ENCODE data around the gene CLN6.
"Not testable (repeated sequence)": the region's sequence is repeated elsewhere in the genome, so short reads cannot be mapped to it uniquely, and the experiment has no call there.

CLN6 gene

DNA sequence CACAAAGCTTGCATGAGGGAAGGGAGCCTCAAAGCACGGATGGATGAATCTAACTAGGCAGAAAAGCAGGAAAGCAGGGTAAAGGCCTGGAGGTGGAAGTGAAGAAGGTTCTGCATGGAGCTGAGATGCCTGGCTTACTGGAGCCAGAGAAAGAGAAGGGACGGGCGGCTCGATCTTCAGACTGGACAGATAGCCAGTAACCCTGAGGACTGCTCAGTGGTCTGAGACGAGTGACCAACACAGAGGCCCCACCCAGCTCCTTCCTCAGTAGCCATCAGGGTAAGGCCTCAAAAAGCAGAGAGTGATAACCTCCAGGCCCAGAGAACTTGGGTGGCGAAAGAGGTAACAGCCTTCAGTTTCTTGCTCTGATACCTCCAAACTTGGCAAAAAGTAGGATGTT lies 6.4 kb downstream of the CLN6 start:
- no peak for DNase-seq (ENCODE audit: low spot score)

DNA sequence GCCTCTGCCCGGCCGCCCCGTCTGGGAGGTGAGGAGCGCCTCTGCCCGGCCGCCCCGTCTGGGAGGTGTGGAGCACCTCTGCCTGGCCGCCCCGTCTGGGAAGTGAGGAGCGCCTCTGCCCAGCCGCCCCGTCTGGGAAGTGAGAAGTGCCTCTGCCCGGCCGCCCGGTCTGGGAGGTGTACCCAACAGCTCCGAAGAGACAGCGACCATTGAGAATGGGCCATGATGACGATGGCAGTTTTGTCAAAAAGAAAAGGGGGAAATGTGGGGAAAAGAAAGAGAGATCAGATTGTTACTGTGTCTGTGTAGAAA lies 7.1 kb downstream of the CLN6 start:
- not testable (repeated sequence) for DNase-seq (ENCODE audit: low spot score)

DNA sequence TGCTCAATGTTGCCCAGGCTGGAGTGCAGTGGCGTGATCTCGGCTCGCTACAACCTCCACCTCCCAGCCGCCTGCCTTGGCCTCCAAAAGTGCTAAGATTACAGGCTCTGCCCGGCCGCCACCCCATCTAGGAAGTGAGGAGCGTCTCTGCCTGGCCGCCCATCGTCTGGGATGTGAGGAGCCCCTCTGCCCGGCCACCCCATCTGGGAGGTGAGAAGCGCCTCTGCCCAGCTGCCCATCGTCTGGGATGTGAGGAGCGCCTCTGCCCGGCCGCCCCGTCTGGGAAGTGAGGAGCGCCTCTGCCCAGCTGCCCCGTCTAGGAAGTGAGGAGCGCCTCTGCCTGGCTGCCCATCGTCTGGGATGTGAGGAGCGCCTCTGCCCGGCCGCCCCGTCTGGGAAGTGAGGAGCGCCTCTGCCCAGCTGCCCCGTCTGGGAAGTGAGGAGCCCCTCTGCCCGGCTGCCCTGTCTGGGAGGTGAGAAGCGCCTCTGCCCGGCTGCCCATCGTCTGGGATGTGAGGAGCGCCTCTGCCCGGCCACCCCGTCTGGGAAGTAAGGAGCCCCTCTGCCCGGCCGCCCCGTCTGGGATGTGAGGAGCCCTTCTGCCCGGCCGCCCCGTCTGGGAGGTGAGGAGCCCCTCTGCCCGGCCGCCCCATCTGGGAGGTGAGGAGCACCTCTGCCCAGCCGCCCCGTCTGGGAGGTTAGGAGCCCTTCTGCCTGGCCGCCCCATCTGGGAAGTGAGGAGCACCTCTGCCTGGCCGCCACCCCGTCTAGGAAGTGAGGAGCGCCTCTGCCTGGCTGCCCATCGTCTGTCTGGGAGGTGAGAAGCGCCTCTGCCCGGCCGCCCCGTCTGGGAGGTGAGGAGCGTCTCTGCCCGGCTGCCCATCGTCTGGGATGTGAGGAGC lies 7.7 kb downstream of the CLN6 start:
- not testable (repeated sequence) for DNase-seq (ENCODE audit: low spot score)

DNA sequence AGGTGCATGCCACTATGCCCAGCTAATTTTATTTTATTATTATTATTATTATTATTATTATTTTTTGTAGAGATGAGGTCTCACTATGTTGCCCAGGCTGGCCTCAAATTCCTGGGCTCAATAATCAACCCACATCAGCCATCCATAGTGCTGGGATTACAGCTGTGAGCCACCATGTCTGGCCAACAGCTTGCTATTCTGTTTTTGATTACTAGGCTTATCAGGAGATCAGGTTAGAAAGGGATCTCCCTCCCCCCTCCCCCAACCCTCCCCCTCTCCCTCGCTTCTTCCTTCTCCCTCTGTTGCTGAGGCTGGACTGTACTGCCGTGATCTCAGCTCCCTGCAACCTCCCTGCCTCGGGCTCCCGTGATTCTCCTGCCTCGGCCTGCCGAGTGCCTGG lies 8.6 kb downstream of the CLN6 start:
- no peak for DNase-seq (ENCODE audit: low spot score)

DNA sequence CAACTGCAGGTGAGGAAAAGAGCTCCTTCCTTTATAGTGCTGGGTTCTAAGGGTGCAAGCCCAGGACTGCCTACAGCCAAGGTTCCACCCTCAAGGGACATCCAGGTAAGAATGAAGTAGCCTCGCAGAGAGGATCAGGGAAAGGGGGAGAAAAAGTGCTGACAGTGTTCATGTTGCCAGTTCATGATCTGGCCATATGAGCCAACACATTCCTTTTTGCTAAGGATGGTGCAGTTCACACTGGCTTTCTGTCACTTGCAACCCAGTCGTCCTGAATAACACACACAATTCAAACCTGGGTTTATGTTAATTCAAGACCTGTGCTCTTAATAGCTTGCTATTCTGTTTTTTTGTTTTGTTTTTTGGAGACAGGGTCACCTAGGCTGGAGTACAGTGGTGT lies 9.0 kb downstream of the CLN6 start:
- no peak for DNase-seq (ENCODE audit: low spot score)

DNA sequence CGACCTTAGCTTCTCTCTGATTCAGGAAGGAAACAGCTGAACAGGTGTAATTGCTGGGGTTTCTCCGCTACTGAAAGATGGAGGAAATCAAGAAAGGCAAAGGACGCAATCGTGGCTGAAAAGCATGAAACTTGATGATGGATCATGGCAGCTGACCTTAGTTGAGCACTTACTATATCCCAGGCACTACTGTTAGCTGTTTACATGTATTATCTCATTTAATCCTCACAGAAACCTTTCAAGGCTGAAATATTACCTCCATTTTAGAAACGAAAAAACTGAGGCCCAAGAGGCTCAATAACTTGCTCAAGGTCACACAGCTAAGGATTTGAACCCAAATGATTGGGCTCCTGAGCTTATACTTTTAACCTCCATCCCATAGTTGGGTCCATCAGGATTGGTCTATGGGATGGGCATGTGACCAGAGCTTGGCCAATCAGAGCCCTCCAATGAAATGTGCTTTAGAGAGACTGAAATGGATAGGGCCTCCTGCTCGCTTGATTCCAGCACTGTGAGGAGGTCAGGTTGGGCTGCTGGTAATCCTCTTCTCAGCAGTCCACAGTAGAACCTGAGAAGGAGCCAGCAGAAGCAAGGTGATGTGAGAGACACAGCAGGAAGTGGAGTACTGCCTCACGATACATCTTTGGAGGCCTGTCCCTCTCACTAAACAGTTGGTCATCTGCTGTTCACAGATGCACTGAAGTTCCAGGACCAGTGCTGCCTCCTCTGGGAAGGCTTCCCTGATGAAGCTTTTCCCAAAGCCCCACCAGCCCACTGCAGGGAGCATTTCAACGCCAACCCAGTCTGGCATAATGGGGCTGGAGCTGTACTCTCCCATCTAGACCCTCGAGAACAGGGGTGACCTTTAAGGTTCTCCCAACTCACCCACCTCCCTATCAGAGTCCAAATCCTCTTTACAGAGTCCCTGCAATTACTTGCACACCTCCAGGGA lies 10.4 kb downstream of the CLN6 start:
- no peak for DNase-seq (ENCODE audit: low spot score)

DNA sequence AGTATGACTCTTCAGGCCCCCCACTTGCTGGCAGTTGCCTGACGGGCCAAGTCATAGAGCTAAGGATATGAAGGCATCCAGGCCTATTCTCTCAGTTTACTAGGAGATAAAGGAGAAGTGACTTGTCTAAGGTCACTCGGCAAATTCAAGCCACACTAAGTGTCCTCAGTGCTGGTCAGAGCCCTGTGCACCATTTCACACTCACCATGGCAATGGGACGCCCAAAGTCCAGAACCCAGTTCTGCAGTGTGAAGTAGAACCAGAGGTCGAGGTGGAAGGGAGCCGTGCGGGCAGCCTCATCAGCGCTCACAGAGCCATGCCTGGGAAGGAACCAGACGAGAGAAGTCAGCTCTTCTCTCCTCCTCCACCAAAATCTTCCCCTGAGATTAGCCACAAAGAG lies 11.2 kb downstream of the CLN6 start:
- DNase-seq (ENCODE audit: low spot score): no peak

DNA sequence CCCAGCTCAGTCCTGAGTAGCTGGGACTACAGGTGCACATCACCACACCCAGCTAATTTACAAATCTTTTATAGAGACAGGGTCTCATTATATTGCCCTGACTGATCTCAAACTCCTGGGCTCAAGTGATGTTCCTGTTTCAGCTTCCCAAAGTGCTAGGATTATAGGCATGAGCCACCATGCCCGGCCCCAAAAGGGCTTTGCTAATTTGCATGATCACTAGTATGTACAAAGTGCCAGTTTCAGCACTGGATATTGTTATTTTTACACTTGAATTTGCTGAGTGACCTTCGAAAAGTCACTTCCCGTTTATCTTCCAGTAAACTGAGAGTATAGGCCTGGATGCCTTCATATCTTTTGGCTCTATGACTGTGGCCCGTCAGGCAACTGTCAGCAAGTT lies 12.2 kb downstream of the CLN6 start:
- no peak for DNase-seq (ENCODE audit: low spot score)

DNA sequence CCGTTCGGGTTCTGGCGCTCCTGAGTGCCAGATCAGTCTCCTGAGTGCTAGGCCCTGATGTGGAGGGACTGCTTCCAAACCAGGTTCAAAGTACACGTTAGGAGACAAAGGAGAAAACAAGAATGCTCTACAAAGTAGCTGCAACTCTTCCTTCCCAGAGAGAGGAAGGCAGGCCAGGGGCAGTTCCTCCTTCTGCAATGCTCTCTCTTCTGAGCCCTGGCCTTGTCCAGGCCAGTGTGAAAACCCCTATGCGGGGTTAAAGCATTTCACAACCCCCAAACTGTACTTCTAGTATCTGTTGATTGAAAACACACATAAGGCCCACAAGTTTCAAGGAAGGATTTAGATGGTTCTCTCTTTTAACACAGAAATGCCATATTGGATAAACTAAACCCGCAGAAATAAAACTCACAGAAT lies 14.7 kb downstream of the CLN6 start:
- no peak for DNase-seq (ENCODE audit: low spot score)

DNA sequence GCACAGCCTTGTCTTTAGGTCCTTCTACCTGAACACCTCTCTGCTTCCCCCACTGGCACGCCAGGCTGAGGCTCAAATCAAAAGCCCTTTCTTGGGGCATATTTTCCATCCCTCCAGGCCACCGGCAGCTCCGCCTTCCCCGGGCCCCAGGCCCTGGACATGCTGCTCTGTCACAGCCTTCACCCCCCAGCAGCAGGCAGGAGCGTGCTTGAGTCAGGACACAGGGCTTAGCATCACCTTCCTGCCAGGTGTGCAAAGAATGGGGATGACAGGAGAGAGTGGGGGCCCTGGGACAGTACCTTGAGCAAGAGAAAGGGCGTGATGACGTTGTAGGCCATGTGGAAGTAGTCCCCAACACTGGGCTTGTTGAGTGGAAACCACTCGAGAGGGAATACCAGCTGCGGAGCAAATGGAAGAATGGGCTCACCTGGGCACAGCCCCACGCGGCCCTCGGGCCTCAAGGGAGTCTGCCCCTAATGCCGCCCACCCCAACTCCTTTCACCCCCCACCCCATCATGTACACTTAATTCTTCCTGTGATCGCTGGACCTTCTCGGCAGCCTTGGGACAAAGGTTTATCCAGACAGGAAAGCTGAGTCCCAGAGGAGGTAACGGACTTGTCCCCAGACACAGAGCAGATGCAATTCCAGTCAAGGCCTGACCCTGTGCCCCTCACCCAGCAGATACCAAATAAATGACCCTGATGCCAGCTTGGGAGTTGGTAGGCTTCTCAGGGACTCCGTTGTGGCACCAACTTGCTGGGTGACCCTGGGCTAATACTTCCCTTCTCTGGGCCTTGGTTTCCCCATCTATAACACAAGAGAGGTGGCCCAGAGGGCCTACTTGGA lies 15.3 kb downstream of the CLN6 start:
- no peak for DNase-seq (ENCODE audit: low spot score)

DNA sequence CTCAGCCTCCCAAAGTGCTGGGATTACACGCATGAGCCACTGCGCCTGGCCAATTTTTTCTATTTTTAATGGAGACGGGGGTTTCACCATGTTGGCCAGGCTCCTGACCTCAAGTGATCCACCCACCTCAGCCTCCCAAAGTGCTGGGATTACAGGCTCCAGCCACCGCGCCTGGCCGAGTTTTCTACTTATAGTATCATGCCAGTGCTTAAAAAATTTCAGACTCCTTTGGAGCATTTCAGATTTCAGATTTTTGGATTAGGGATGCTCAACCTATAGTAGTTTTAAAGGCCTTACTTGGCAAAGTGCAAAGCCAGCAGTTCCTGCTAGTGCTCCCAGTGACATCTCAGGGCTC lies 16.1 kb downstream of the CLN6 start:
- DNase-seq (ENCODE audit: low spot score): not testable (repeated sequence)

DNA sequence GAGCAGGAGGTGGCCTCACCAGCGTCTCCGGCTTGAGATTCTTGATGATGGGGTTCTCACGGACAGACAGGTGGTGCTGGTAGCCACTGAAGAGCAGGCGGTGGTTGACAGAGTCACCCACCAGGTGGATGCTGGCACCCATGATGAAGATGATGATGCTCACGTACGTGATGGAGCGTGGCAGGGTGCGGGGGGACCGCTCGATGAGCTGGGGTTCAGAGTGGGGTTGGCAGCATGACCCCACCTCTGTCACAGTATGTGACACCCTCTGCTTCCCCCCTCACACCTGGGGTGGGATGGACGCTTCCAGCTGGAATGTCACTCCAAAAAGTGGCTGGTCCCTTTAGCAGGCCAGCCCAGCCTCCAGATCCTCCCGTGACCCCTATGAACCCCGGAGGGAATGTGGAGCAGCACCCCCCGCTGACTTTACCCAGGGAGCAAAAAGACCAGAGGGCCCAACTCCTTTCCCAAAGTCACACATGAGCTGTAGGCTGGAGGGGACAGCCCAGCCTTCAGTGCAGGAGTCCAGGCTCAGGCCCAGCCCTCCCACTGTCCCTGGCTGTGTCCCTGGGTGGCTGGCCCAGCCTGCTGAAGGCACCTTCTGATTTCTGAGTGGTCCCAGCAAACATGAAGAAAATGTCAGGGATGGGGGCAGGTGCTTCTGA lies 17.7 kb downstream of the CLN6 start:
- no peak for DNase-seq (ENCODE audit: low spot score)

DNA sequence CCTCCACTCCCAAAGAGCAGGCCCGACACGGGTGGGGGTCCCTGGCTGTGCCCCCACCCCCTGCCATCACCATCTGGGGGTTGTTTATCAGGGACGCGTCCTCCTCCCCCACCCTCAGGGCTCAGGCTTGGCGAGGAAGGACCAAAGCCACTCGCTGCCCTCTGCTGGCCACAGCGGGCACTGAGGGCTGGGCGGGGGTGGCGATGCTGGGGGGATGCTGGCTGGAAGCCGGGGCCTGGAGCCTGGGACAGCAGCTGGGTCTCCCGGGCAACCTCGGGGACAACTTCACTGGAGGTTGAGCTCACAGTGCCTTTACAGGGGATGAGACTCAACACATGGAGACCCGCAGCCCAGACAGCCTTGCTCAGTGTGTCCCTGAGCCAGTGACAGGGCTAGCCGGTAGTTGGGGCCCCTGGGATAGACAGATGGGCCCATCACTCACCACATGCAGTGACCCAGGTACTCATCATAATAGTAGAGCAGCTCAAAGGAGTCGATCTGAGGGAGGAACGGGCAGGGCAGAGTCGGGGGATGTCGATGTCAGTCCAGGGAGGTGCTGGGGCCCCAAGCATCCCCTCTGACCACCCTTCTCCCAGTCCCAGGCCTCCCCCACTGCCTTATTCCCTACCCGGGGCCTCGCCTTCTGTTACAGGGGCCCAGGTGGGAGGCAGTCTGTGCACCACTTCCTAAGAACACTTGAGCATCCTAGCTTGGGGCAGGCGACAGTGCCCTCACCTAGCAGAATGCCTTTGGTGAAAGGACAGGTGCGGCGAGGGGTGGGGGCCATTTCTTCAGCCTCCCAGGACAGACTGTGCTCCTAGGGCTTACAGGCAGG lies 18.5 kb downstream of the CLN6 start:
- DNase-seq (ENCODE audit: low spot score): peak; percentile 90

DNA sequence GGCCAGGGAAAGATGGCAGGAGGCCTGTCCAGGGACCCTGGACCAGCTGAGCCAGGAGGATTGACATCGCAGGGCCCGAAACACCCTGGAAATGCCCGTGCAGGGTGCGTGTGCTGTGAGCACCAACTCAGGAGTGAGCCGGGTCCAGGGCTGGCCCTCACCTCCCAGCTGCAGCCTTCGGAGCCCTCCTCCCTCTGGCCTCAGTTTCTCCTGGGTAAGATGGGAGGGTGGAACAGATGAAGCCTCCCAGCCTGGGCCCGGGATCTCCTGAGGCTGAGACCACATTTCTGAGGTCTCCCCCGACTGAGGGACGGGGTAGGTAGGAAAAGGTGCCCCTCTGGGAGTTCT lies 19.1 kb downstream of the CLN6 start:
- no peak for DNase-seq (ENCODE audit: low spot score)

DNA sequence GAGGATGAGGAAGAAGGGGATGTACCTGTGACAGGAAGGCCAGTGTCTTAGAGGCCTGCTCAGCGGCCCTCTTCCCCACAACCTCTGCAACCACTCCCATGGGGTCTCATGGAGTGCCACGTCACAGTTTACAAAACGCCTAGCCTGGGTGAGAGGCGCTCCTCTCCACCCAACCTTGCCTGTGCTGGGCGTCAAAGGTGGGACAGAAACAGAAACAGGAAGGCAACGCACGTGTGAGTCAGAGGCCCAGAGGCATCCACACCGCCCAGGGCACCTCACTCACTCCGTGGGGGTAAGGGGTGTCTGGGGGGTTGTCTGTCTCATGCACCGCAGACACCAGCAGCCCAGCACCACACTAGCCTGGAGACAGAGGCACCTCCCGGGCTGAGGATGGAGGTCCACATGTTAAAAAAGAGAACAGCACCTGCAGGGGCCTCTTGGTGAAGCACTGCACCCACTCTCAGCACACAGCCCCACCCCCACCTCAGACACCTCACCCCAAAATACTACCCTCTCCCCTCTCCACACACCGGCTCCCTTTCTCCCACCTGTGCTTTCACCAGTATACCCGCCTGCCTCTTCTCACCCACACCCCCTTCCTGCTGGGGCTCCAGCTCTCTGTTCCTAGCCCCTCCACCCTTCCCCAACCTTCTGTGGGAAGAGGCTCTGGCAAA lies 19.7 kb downstream of the CLN6 start:
- DNase-seq (ENCODE audit: low spot score): no peak

DNA sequence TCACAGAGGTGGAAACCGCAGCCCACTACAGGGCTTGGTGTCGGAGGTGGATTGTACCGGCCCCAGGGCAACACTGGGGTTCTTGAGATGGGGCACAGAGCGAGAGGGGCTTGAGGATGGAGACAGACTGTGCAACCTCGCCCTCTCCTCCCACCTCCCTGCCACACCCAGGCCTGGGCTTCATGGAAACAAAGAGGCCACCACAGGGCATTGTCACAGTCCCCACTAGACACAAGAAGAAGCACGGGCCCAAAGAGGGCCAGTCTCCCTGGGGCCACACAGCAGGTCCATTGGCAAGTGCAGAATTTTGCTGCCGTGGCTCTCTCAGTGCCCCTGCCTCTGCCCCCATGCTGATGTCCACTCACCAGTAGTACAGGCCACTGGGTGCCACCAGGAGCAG lies 20.3 kb downstream of the CLN6 start:
- no peak for DNase-seq (ENCODE audit: low spot score)

DNA sequence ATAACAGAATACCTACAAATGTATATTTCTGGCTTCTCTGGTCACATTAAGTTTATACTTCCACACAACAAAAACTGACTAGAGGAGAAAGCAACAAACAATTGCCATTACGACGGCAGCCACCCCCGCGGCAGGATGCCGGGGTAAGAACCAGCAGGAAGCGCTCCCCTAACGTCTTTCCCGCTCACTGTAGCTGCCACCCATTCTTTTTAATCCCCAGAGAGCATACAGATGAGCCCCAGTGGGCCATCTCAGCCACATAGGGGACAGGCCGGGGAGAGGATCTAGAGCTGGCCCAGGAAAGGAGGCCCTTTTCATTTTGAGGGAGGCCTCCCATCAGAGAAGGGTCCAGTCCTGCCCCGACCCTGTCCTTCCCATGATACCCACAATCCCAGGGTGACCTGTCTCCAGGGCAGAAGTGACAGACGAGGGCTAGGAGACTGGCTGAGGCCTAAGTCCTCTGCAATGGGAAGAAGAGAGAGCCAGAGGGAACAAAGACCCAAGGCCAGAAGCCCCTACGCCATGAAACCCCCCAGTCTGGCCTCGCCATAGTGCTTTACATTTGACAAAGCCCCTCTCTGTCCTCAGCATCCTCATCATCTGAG lies 20.8 kb downstream of the CLN6 start:
- DNase-seq (ENCODE audit: low spot score): no peak

DNA sequence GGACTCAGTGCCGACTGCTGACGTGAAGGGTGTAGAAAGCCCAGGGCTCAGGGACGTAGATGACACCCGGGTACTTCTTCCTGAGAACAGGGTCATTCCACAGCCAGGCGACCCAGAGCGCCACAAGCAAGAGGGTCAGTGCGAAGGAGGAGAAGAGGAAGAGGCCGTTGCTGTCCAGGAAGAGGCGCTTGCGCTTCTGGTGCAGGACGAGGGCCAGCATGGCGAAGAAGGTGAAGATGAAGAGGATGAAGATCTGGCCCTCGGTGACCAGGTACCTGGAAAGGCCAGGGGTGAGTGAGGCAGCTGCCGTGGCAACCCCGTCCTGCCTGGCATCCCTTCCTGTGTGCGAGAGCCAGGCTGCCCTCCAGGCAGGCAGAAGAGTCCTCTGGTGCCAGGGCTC lies 21.4 kb downstream of the CLN6 start:
- DNase-seq (ENCODE audit: low spot score): no peak

DNA sequence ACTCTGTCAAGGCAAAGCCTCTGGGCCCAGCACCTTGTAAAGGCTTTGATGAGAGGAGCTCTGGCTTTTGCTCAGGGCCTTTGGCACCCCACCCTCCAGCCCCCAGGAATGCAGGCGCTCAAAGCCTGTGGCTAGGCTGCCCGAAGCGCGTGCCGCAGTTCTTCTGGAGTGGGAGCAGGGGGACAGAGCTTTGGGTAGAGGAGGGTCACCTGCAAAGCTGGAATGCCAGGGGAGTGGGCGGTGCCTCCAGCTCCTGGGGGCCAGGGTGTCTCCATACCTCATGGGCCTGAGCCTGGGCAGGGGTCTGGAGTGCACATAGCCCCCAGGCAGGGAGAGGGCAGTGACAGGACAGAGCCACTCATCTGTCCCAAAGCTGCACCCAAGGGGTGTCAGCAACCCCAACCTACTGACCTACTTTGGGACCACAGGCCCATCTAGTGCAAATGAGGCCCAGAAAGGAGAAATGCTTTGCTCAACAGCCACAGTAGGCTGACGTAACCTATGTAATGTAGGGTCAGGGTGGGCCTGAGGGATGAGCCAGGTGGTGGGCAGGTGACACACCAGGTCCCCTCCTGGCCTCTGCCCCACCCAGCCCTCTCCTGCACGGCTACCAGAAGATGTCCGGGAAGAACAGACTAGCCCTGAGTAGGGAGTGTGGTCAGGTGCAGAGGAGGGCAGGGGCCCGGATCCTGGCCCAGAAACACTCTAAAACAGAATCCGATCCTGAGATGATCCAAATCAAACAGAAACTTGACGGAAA lies 22.2 kb downstream of the CLN6 start:
- no peak for DNase-seq (ENCODE audit: low spot score)

Measured in AG20443 (cell line).